ENCODE data around the gene ATP9B.
"Not testable (repeated sequence)": the region's sequence is repeated elsewhere in the genome, so short reads cannot be mapped to it uniquely, and the experiment has no call there.

ATP9B gene

GRCh38 chr18:79257480-79257879 is 188.3 kb downstream of the ATP9B start:
- Histone ChIP-seq H3K9me3 (ENCODE audit: severe bottlenecking) (no peaks in the 10 kb centered on the region), H3K27me3 (ENCODE audit: insufficient read depth, low read depth, severe bottlenecking) (no peaks in the 10 kb centered on the region), H3K36me3 (no peaks in the 10 kb centered on the region), H3K4me3 (ENCODE audit: low read depth, low read length) (no peak overlapping the region), H3K27ac (no peak overlapping the region)
- TF ChIP-seq CTCF (IDR thresholded peaks at IDR 0.05; ENCODE audit: low read depth, low read length), result no peak
- no peak for DNase-seq

GRCh38 chr18:79258447-79258846 is 189.3 kb downstream of the ATP9B start:
- no peak overlapping the region for H3K4me3 ChIP-seq (ENCODE audit: low read depth, low read length)
- H3K36me3 ChIP-seq, result no peaks in the 10 kb centered on the region
- H3K9me3 ChIP-seq (ENCODE audit: severe bottlenecking), result no peaks in the 10 kb centered on the region
- no peak for TF ChIP-seq CTCF (IDR thresholded peaks at IDR 0.05; ENCODE audit: low read depth, low read length)
- H3K27ac ChIP-seq, result no peak overlapping the region
- no peaks in the 10 kb centered on the region for H3K27me3 ChIP-seq (ENCODE audit: insufficient read depth, low read depth, severe bottlenecking)
- no peak for DNase-seq

GRCh38 chr18:79259218-79259617 is 190.0 kb downstream of the ATP9B start:
- Histone ChIP-seq H3K27me3 (ENCODE audit: insufficient read depth, low read depth, severe bottlenecking) (no peaks in the 10 kb centered on the region), H3K4me3 (ENCODE audit: low read depth, low read length) (no peak overlapping the region), H3K36me3 (no peaks in the 10 kb centered on the region), H3K9me3 (ENCODE audit: severe bottlenecking) (no peaks in the 10 kb centered on the region), H3K27ac (no peak overlapping the region)
- TF ChIP-seq CTCF (IDR thresholded peaks at IDR 0.05; ENCODE audit: low read depth, low read length), result no peak
- DNase-seq, result no peak

GRCh38 chr18:79260023-79260422 is 190.8 kb downstream of the ATP9B start:
- Histone ChIP-seq H3K36me3 (no peaks in the 10 kb centered on the region), H3K27ac (no peak overlapping the region), H3K4me3 (ENCODE audit: low read depth, low read length) (no peak overlapping the region), H3K27me3 (ENCODE audit: insufficient read depth, low read depth, severe bottlenecking) (no peaks in the 10 kb centered on the region), H3K9me3 (ENCODE audit: severe bottlenecking) (no peaks in the 10 kb centered on the region)
- TF ChIP-seq CTCF (IDR thresholded peaks at IDR 0.05; ENCODE audit: low read depth, low read length), result no peak
- DNase-seq, result no peak

GRCh38 chr18:79260510-79260909 is 191.3 kb downstream of the ATP9B start:
- TF ChIP-seq CTCF (IDR thresholded peaks at IDR 0.05; ENCODE audit: low read depth, low read length), result no peak
- Histone ChIP-seq H3K9me3 (ENCODE audit: severe bottlenecking) (no peaks in the 10 kb centered on the region), H3K4me3 (ENCODE audit: low read depth, low read length) (no peak overlapping the region), H3K27ac (no peak overlapping the region), H3K27me3 (ENCODE audit: insufficient read depth, low read depth, severe bottlenecking) (no peaks in the 10 kb centered on the region), H3K36me3 (no peaks in the 10 kb centered on the region)
- DNase-seq, result no peak

- H3K36me3 ChIP-seq; DNase-seq; H3K27ac ChIP-seq; H3K4me3 ChIP-seq (ENCODE audit: low read depth, low read length); H3K9me3 ChIP-seq (ENCODE audit: severe bottlenecking); H3K27me3 ChIP-seq (ENCODE audit: insufficient read depth, low read depth, severe bottlenecking): not testable (repeated sequence)
Measured at GRCh38 chr18:79265068-79265467, 195.9 kb downstream of the ATP9B start.

GRCh38 chr18:79271812-79272211 is 202.6 kb downstream of the ATP9B start:
- DNase-seq; H3K4me3 ChIP-seq (ENCODE audit: low read depth, low read length); H3K36me3 ChIP-seq; H3K27me3 ChIP-seq (ENCODE audit: insufficient read depth, low read depth, severe bottlenecking); H3K9me3 ChIP-seq (ENCODE audit: severe bottlenecking); H3K27ac ChIP-seq: not testable (repeated sequence)

All from WERI-Rb-1 (cell line).